ACC112 (cell line): Measurements from ENCODE around the gene ARMC3.
"Not testable (repeated sequence)": the region's sequence is repeated elsewhere in the genome, so short reads cannot be mapped to it uniquely, and the experiment has no call there.

Experiments
- H2AFZ ChIP-seq: fragments of 200-600 bp; sonication (generic); one replicate; pipeline ENCODE4 v1.6.0; 2017; ENCODE audit warnings: antibody characterized with exemption, low read length; ENCODE audit not compliant: unreplicated experiment
- H3K27ac ChIP-seq: fragments of 200-600 bp; sonication (generic); 2 replicates; pipeline ENCODE4 v1.5.1; 2014; ENCODE audit warnings: low read depth, mild to moderate bottlenecking, antibody characterized with exemption, low read length, moderate library complexity
- H3K27me3 ChIP-seq: fragments of 200-600 bp; sonication (generic); 2 replicates; pipeline ENCODE4 v1.6.1; 2014; ENCODE audit warnings: mild to moderate bottlenecking, antibody characterized with exemption, low read length, moderate library complexity, mixed read lengths; ENCODE audit not compliant: insufficient read depth
- H3K36me3 ChIP-seq: fragments of 200-600 bp; sonication (generic); 2 replicates; pipeline ENCODE4 v1.6.1; 2016; ENCODE audit warnings: mild to moderate bottlenecking, antibody characterized with exemption, low read length, moderate library complexity, mixed read lengths; ENCODE audit not compliant: insufficient read depth
- H3K4me1 ChIP-seq: fragments of 200-600 bp; sonication (generic); one replicate; pipeline ENCODE4 v1.6.1; 2016; ENCODE audit warnings: low read length, mixed read lengths; ENCODE audit not compliant: insufficient read depth, unreplicated experiment, control insufficient read depth
- H3K4me3 ChIP-seq: fragments of 200-600 bp; sonication (generic); 2 replicates; pipeline ENCODE4 v1.5.1; 2014; ENCODE audit warnings: mild to moderate bottlenecking, low read depth, low read length
- H3K79me2 ChIP-seq: fragments of 200-600 bp; sonication (generic); one replicate; pipeline ENCODE4 v1.6.0; 2016; ENCODE audit warnings: low read length; ENCODE audit not compliant: control insufficient read depth, unreplicated experiment, insufficient read depth

ARMC3 gene, protein sequence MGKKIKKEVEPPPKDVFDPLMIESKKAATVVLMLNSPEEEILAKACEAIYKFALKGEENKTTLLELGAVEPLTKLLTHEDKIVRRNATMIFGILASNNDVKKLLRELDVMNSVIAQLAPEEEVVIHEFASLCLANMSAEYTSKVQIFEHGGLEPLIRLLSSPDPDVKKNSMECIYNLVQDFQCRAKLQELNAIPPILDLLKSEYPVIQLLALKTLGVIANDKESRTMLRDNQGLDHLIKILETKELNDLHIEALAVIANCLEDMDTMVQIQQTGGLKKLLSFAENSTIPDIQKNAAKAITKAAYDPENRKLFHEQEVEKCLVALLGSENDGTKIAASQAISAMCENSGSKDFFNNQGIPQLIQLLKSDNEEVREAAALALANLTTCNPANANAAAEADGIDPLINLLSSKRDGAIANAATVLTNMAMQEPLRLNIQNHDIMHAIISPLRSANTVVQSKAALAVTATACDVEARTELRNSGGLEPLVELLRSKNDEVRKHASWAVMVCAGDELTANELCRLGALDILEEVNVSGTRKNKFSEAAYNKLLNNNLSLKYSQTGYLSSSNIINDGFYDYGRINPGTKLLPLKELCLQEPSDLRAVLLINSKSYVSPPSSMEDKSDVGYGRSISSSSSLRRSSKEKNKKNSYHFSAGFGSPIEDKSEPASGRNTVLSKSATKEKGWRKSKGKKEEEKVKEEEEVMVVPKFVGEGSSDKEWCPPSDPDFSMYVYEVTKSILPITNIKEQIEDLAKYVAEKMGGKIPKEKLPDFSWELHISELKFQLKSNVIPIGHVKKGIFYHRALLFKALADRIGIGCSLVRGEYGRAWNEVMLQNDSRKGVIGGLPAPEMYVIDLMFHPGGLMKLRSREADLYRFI

DNA sequence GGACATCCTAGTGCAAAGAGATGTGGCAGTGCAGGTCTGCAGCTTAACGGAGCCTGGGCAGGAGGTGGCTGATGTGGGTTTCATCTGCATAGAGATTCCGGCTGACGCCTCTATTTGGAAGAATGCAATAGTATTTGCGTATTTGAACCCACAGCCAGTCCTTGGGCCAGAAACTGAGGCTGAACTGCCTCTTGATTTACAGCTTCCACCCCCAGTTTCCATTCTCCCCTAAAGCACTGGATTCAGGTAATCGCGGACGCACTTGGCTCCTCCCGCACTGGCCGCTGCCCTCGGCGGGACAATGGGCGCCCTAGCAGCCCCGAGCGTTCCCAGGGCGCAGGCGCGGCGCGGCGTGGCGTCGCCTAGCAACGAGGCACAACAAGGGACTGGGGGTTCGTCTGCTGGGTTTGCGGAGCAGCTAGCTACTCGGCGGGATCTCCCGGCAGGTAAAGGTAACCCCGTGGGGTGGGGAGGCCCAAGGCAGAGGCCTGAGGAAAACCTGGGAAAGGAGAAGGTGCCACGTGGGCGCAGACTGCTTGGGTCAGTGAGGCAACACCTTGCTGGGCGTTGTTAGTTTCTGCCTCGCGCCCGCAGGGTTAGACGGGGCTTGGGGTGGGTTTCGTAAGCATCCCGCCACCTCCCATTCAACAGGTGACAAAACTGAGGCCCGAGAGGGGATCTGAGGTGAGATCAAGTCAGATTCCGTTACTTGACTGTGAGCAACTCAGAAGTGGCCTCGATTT is at the start of gene ARMC3:
Gene ARMC3, plus strand, starts transcription at position 393 of the 743 bp plus-strand sequence. CDS start 3,944 bp downstream, outside the sequence.
- H3K79me2 ChIP-seq: no peaks in the 10 kb centered on the region
- H3K36me3 ChIP-seq: no peaks in the 10 kb centered on the region
- no peak within 1 kb of the TSS for H3K27ac ChIP-seq
- H3K27me3 ChIP-seq: peaks cover 23% of the 10 kb centered on the region
- H3K4me1 ChIP-seq: peaks cover 17% of the 10 kb centered on the region
- peak within 1 kb of the TSS; percentile 39 for H2AFZ ChIP-seq
- H3K4me3 ChIP-seq: peak within 1 kb of the TSS; percentile 71

DNA sequence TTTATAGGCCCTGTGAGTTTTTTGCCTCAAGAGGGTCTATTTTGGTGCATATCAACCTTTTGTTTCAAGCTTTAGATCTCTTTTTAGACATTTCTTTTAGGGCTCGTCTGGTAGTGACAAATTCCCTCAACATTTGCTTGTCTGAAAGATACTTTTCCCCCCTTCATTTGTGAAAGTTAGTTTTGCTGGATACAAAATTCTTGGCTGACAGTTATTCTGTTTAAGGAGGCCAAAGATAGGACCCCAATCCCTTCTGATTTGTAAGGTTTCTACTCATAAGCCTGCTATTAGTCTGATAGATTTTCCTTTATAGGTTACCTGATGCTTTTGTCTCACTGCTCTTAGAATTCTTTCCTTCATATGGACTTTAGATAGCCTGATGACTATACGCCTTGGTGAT is 36.1 kb upstream of the ARMC3 start:
- Histone ChIP-seq H3K36me3 (no peaks in the 10 kb centered on the region), H3K4me1 (no peaks in the 10 kb centered on the region), H3K4me3 (no peak overlapping the region), H3K79me2 (no peaks in the 10 kb centered on the region), H2AFZ (no peak overlapping the region), H3K27me3 (0 out of 2 replicates have a peak, but pooled peaks cover 4% of the 10 kb centered on the region), H3K27ac (no peak overlapping the region)

DNA sequence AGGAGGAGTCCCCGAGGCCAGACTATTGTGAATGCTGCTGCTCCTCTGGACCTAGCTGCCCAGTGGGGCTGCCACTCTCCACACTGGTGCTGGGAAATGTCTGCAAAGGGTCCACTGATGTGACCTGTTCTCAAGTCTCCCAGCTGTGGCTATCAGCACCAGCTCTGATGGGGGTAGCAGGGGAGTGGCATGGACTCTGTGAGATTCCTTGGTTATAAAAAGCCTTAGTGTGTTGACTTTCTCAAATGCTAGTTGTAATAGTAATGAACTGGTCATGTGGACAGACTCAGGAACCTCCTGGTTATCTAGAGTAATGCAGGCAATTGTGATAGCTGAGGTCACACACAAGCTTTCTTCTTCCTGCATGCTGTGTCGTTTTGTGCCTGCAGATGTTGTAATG is 34.1 kb upstream of the ARMC3 start:
- Histone ChIP-seq H2AFZ (no peak overlapping the region), H3K27me3 (0 out of 2 replicates have a peak, but pooled peaks cover 4% of the 10 kb centered on the region), H3K4me3 (no peak overlapping the region), H3K4me1 (no peaks in the 10 kb centered on the region), H3K79me2 (no peaks in the 10 kb centered on the region), H3K36me3 (no peaks in the 10 kb centered on the region), H3K27ac (no peak overlapping the region)

DNA sequence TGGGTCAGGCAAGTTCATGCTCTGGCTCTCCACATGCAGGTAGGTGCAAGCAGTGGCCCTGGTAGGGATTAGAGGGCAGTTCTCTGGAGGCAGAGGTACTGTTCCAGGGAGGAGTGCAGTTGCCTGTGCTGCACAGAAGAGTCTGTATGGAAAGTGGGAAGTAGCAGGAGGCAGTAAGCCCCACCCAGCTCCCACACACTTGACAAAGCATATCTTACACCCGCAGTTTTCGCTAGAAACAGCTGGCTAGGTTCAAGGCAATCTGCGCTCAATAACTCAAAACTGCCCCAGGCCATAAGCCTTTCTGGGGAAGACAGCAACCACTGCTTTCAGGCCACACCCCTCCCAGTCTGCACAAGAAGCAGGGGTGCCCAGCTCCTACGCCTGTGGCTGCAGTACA is 33.1 kb upstream of the ARMC3 start:
- Histone ChIP-seq H2AFZ (no peak overlapping the region), H3K79me2 (no peaks in the 10 kb centered on the region), H3K27ac (no peak overlapping the region), H3K4me3 (no peak overlapping the region), H3K4me1 (no peaks in the 10 kb centered on the region), H3K27me3 (0 out of 2 replicates have a peak, but pooled peaks cover 4% of the 10 kb centered on the region), H3K36me3 (no peaks in the 10 kb centered on the region)

DNA sequence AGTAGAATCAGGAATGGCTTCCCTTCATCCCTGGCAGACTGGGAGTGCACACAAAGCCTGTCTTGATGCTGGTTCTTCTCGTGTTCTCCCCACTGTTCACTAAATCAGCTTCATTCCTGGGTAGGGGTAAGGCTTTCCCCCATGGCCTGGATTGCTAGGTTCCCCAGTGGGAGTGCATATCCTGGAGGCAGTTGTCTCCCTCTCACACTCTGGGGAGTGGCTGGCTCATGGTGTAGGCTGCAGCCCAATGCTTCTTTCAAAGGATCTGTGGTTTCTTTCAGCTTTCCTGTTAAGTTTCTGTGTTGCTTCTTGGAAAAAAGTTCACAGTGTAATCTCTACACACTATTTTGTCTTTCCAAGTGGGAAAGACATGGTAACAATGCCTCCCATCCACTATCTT is 32.6 kb upstream of the ARMC3 start:
- H3K4me3 ChIP-seq: no peak overlapping the region
- no peaks in the 10 kb centered on the region for H3K4me1 ChIP-seq
- H3K27ac ChIP-seq: no peak overlapping the region
- H2AFZ ChIP-seq: no peak overlapping the region
- 0 out of 2 replicates have a peak, but pooled peaks cover 4% of the 10 kb centered on the region for H3K27me3 ChIP-seq
- no peaks in the 10 kb centered on the region for H3K36me3 ChIP-seq
- H3K79me2 ChIP-seq: no peaks in the 10 kb centered on the region

DNA sequence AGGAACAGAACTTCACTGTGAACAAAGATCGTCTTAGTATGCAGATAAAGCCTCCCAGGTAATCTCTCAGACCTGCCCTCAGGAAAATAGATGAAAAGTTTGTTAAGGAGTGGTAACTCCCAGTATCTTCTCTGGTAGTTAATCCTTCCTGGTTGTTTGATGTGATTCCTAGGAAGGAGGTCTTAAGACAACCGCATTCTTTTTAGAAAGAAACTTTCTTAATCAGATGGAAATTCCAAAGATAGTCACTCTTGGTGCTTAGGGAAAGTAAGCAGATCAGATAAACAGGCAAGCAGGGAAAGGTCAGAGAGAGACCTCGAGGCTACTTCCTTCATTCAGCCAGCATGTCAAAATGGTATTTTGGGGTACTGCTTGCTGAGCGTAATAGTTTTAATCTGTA is 30.5 kb upstream of the ARMC3 start:
- Histone ChIP-seq H3K79me2 (no peaks in the 10 kb centered on the region), H2AFZ (no peak overlapping the region), H3K4me3 (no peak overlapping the region), H3K27me3 (0 out of 2 replicates have a peak, but pooled peaks cover 4% of the 10 kb centered on the region), H3K36me3 (no peaks in the 10 kb centered on the region), H3K27ac (no peak overlapping the region), H3K4me1 (no peaks in the 10 kb centered on the region)

DNA sequence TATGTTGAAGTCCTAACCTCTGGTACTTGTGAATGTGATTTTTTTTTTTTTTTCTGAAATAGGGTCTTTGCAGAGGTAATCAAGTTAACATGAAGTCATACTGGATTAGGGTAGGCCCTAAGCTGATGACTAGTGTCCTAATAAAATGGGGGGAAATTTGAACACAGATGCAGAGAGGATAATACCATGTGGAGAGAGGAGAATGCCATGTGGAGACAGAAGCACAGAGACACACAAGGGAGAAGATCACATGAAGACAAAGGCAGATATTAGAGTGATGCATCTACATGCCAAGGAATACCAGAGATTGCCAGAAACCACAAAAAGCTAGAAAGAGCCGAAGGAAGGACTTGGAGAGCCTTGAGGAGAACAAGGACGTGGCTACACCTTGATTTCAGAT is 28.5 kb upstream of the ARMC3 start:
- H3K4me1 ChIP-seq: no peaks in the 10 kb centered on the region
- no peak overlapping the region for H3K4me3 ChIP-seq
- no peak overlapping the region for H2AFZ ChIP-seq
- no peaks in the 10 kb centered on the region for H3K79me2 ChIP-seq
- H3K27me3 ChIP-seq: no peaks in the 10 kb centered on the region
- H3K27ac ChIP-seq: no peak overlapping the region
- H3K36me3 ChIP-seq: no peaks in the 10 kb centered on the region

DNA sequence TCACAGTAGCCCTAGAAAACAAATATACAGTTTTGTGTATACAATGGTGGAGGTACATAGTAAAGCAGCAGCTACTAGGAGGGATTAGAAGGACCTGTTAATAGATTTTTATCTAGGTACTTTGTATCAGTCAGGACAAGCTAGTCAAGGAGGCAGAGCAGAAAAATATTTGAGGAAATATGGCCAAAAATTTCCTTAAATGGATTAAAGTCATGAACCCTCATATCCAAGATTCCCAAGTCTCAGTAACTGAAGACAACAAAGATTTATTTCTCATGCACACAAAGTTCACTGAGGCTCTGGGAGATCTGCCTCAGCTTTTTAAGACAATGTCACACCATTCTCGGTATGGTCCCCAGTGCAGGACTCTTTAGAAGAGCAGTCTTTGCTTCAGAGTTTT is 28.1 kb upstream of the ARMC3 start:
- no peak overlapping the region for H2AFZ ChIP-seq
- H3K27me3 ChIP-seq: no peaks in the 10 kb centered on the region
- H3K79me2 ChIP-seq: no peaks in the 10 kb centered on the region
- no peak overlapping the region for H3K4me3 ChIP-seq
- no peaks in the 10 kb centered on the region for H3K4me1 ChIP-seq
- no peak overlapping the region for H3K27ac ChIP-seq
- no peaks in the 10 kb centered on the region for H3K36me3 ChIP-seq

DNA sequence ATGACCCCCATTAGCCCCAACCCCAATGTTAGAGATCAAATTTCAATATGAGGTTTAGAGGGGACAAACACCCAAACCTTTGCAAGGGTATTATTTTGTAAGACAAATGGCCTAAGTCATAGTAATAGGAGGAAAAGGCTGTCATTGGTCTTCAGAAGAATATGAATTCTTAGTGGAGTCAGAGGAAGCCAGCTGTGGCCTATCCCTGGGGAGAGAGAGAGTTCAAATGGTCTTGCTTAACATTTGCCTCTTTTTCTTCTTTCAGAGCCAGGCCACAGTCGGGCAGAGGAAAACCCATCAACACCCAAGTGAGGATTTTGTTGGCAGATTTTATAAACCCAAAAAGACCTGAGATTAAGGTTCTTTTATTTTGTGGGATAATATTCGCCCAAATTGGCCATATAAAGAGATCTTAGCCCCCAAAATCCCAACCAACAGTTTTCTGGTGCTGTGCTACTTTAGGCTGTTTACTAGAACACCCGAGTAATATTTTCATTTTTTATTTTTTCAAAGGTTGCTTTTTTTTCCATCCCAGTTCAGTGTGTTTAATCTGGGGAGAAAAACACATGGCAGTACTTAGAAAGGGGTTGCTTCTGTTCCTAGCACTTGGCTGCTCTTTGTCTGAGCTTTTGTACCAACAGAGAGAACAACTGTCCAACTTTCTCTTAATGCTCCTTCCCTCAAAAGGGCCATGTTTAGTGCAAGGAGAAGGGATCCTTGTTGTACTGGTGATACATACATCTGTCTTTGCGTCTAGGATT is 26.8 kb upstream of the ARMC3 start:
- Histone ChIP-seq H3K4me1 (no peaks in the 10 kb centered on the region), H3K27ac (no peak overlapping the region), H2AFZ (no peak overlapping the region), H3K27me3 (no peaks in the 10 kb centered on the region), H3K36me3 (no peaks in the 10 kb centered on the region), H3K79me2 (no peaks in the 10 kb centered on the region), H3K4me3 (no peak overlapping the region)

DNA sequence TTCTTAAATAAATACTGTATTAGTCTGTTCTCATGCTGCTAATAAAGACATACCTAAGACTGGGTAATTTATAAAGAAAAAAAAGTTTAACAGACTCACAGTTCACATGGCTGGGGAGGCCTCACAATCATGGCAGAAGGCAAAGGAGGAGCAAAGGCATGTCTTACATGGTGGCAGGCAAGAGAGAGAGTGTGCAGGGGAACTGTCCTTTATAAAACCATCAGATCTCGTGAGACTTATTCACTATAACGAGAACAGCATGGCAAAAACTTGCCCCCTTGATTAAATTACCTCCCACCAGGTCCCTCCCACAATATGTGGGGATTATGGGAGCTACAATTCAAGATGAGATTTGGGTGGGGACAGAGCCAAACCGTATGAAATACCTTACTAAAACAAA is 25.7 kb upstream of the ARMC3 start:
- H3K79me2 ChIP-seq, H3K4me1 ChIP-seq, H3K27me3 ChIP-seq, H2AFZ ChIP-seq, H3K36me3 ChIP-seq, H3K4me3 ChIP-seq, H3K27ac ChIP-seq: not testable (repeated sequence)
